Right lobe of liver (tissue), 6 donors: ENCODE results near the gene FAM13A. TPM values are rescaled to one million over a fixed set of nuclear protein-coding genes. Genes with fewer than 3 reads are reported as not detected.
"Not testable (repeated sequence)": the region's sequence is repeated elsewhere in the genome, so short reads cannot be mapped to it uniquely, and the experiment has no call there.

Experiments
- ATAC-seq, 4 donors: fragments of 200-7000 bp; cut with Tn5 transposase; one replicate each; pipeline ENCODE4 v1.9.1; 2020; ENCODE audit warnings: mild to moderate bottlenecking in 4 of 4, moderate library complexity in 4 of 4
- DNase-seq, 3 donors: peaks; one replicate each; pipeline ENCODE4 v3.0.0-alpha.2; 2020
- H3K27ac ChIP-seq, 3 donors: fragments of 200-600 bp; one replicate each; pipeline ENCODE4 v1.8.0; 2022
- H3K27me3 ChIP-seq, 2 donors: fragments of 200-600 bp; one replicate each; pipeline ENCODE4 v1.8.0; 2022
- H3K36me3 ChIP-seq, 4 donors: fragments of 200-600 bp; sonication (generic) in 1 of 4; one replicate each; pipeline versions ENCODE4 v1.5.1 to v1.8.0; 2017 to 2022; ENCODE audit warnings: control low read depth in 1 of 4
- H3K4me1 ChIP-seq, 4 donors: fragments of 200-600 bp; sonication (generic) in 1 of 4; one replicate each; pipeline versions ENCODE4 v1.5.1 to v1.8.0; 2017 to 2022; ENCODE audit warnings: control low read depth in 1 of 4
- H3K4me3 ChIP-seq, 3 donors: fragments of 200-600 bp; one replicate each; pipeline ENCODE4 v1.8.0; 2022
- H3K9me3 ChIP-seq, 4 donors: fragments of 200-600 bp; sonication (generic) in 1 of 4; one replicate each; pipeline versions ENCODE4 v1.5.1 to v1.8.0; 2017 to 2022; ENCODE audit warnings: control low read depth in 1 of 4
- POLR2A ChIP-seq: fragments of 450-650 bp; IDR thresholded peaks from one replicate; pipeline ENCODE4 v1.6.1; 2017; ENCODE audit warnings: antibody characterized with exemption, mild to moderate bottlenecking
- WGBS: methylation state at CpG from one replicate; pipeline ENCODE4 v1.1.6; 2018; ENCODE audit warnings: low coverage, low lambda C conversion rate; ENCODE audit not compliant: insufficient coverage; ENCODE audit errors: missing lambda C conversion rate; 5-methylcytosine and 5-hydroxymethylcytosine counted together
- intact Hi-C, 2 donors: fragments of 100-400 bp; cut with DNase I; formaldehyde crosslinking; loops; one replicate each; pipeline versions ENCODE4 v1.11.2 to v1.14.1; 2022
- total RNA-seq, 6 experiments: library from RNA; depleted of rRNA in 2 of 6; stranded (reverse); fragments of >200 nt in 2 of 6; fragmentation: NEBNext Ultra II Directional in 3 of 6; extraction: Animal tissue kit (Norgen Biotek cat#: 25700) in 3 of 6; gene quantifications; one replicate each; pipeline versions ENCODE4 v1.1.0 to v1.2.4, GENCODE V29; 2016 to 2023
- TF ChIP-seq, protein P1 (sequence below), 4 donors: fragments of 200-600 bp in 3 of 4; fragments of 450-650 bp in 1 of 4; IDR thresholded peaks; one replicate each; pipeline versions ENCODE4 v1.5.1 to v1.8.0; 2016 to 2022; ENCODE audit warnings: antibody characterized with exemption in 4 of 4, mild to moderate bottlenecking in 2 of 4
- donor health status: DM: no; HTN: yes; CAD: no.
- donor health status: DM: no; HTN: no; CAD: no.
- donor health status: DM: no; HTN: no; CAD: no.
- donor health status: DM: no; HTN: yes; CAD: no.
- donor health status: DM: no; HTN: yes; CAD: no.

FAM13A gene
- total RNA-seq, 6 experiments from 2014 or later: 28.3 to 82.5 (median 51.7) TPM

DNA sequence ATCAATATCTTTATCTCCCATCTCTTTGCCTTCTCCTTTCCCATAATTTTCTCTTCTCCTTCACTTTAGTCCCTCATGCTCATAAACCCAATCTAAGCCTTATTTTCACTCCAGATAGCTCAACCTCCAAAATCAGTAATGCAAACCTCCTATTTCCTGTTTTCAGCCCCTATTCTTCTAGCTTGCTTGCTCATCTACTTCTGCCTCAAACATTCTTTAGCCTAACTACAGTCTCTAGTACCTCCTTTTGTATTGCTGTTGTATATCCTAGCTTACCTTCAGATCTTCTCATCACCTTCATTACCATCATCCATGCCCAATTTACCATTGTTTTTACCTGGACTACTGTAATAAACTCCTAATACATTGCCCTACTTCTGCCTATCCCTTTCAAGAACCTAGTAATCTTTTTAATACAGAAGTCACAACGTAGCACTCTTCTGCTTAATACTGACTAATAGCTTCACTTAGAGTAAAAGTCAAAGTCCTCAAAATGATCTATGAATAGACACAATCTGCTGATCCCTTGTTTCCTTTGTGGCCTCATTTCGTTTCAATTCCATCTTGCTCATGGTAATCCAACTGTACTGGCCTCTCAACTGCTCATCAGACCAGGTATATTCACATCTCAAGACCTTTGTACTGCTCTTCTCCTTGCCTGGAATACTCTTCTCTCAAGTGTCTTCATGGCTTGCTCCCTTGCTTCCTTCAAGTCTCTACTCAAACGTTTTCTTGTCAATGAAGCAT is 123.4 kb downstream of the FAM13A start:
- 52% methylated on average over 3 of the region's 3 CpGs for WGBS
- TF ChIP-seq, protein P1, sequence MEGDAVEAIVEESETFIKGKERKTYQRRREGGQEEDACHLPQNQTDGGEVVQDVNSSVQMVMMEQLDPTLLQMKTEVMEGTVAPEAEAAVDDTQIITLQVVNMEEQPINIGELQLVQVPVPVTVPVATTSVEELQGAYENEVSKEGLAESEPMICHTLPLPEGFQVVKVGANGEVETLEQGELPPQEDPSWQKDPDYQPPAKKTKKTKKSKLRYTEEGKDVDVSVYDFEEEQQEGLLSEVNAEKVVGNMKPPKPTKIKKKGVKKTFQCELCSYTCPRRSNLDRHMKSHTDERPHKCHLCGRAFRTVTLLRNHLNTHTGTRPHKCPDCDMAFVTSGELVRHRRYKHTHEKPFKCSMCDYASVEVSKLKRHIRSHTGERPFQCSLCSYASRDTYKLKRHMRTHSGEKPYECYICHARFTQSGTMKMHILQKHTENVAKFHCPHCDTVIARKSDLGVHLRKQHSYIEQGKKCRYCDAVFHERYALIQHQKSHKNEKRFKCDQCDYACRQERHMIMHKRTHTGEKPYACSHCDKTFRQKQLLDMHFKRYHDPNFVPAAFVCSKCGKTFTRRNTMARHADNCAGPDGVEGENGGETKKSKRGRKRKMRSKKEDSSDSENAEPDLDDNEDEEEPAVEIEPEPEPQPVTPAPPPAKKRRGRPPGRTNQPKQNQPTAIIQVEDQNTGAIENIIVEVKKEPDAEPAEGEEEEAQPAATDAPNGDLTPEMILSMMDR (IDR thresholded peaks at IDR 0.05): no peak
- no peak for TF ChIP-seq POLR2A
- no peaks in the 10 kb centered on the region for H3K27me3 ChIP-seq
- ATAC-seq: no peak
- no peak for DNase-seq
- H3K4me3 ChIP-seq: no peak overlapping the region
- intact Hi-C loops: no loop called here
- no peaks in the 10 kb centered on the region for H3K36me3 ChIP-seq
- H3K4me1 ChIP-seq: no peaks in the 10 kb centered on the region
- H3K27ac ChIP-seq: no peak overlapping the region
- H3K9me3 ChIP-seq: no peaks in the 10 kb centered on the region

DNA sequence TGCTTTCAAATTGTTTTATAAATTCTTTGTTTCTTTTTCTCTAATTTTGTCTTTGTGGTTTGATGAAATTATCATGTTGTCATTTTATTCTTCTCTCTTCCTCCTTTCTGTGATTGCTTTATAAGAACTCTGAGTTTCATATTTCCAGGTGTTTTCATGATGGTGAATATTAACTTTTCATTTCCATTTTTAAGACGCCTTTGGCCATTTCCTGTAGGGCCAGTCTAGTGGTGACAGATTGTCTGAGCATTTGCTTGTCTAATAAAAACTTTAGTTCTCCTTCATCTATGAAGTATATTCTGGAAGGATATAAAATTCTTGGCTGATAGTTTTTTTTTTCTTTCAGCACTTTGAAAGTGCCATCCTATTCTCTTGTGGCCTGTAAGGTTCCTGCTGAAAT is 128.1 kb downstream of the FAM13A start:
- no peak for TF ChIP-seq POLR2A
- TF ChIP-seq, protein P1 (IDR thresholded peaks at IDR 0.05): no peak
- ATAC-seq: no peak
- no peak for DNase-seq
- Histone ChIP-seq H3K9me3 (no peaks in the 10 kb centered on the region), H3K4me1 (no peaks in the 10 kb centered on the region), H3K4me3 (no peak overlapping the region), H3K27ac (no peak overlapping the region), H3K27me3 (no peaks in the 10 kb centered on the region), H3K36me3 (no peaks in the 10 kb centered on the region)
- intact Hi-C loops: no loop called here
- 58% methylated on average over 1 of the region's 1 CpG for WGBS

DNA sequence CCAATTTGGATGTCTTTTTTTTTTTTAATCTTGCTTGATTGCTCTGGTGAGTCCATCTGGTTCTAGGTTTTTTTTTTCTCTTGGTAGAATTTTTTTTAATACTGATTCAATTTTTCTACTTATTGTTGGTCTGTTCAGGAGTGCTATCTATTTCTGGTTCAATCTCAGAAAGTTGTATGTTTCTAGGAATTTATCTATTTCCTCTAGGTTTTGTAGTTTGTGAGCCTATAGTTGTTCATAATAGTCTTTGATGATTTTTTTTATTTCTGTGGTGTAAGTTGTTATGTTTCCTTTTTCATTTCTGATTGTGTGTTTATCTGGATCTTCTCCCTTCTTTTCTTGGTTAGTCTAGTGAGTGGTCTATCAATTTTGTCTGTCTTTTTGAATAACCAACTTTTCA is 129.6 kb downstream of the FAM13A start:
- ATAC-seq (no peak), DNase-seq (no peak)
- Histone ChIP-seq H3K36me3 (no peaks in the 10 kb centered on the region), H3K9me3 (no peaks in the 10 kb centered on the region), H3K4me3 (no peak overlapping the region), H3K4me1 (no peaks in the 10 kb centered on the region), H3K27ac (no peak overlapping the region), H3K27me3 (no peaks in the 10 kb centered on the region)
- TF ChIP-seq, protein P1 (IDR thresholded peaks at IDR 0.05): no peak
- intact Hi-C loops: no loop called here

DNA sequence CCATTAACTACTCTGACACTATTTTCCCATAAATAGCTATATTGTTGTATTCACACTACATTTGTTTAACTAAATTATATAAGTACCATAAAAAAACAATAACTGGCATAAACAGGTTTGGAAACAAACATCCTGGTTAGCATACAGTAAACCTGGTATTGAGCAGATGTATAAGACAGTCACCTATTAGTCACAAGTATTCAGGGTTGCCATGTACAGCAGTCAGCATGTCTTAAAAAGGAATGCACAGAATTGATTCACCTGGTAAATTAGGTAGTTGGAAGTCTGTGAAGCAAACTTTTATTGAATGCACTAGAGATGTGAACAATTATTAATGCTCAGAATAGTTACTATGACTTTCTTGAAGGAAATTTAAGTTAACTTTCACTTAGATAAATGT is 137.9 kb downstream of the FAM13A start:
- Histone ChIP-seq H3K9me3 (no peaks in the 10 kb centered on the region), H3K27ac (no peak overlapping the region), H3K4me3 (no peak overlapping the region), H3K4me1 (no peaks in the 10 kb centered on the region), H3K36me3 (no peaks in the 10 kb centered on the region), H3K27me3 (no peaks in the 10 kb centered on the region)
- DNase-seq (no peak), ATAC-seq (no peak)
- intact Hi-C loops: no loop called here
- TF ChIP-seq, protein P1 (IDR thresholded peaks at IDR 0.05): no peak
- TF ChIP-seq POLR2A: no peak

DNA sequence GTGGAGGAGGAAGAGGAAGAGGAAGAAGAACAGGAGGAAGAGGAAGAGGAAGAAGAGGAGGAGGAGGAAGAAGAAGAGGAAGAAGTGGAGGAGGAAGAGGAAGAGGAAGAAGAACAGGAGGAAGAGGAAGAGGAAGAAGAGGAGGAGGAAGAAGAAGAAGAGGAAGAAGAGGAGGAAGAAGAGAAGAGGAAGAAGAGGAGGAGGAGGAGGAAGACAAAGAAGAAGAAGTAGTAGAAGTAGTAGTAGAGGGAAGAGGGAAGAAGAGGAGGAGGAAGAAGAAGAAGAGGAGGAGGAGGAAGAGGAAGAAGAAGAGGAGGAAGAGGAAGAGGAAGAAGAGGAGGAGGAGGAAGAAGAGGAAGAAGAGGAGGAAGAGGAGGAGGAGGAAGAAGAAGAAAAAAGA is 143.8 kb downstream of the FAM13A start:
- H3K36me3 ChIP-seq, intact Hi-C loops, H3K9me3 ChIP-seq, ATAC-seq, H3K4me3 ChIP-seq, DNase-seq, H3K27me3 ChIP-seq, H3K27ac ChIP-seq, H3K4me1 ChIP-seq: not testable (repeated sequence)
